Measurements from ENCODE around the gene PTPN5. TPM values are rescaled to one million over a fixed set of nuclear protein-coding genes. Genes with fewer than 3 reads are reported as not detected.
"Not testable (repeated sequence)": the region's sequence is repeated elsewhere in the genome, so short reads cannot be mapped to it uniquely, and the experiment has no call there.

The PTPN5 gene
- polyA plus RNA-seq, 4 donors: 0.22 to 1.6 TPM; not detected in 2

GRCh38 chr11:18682466-18682865 lies 109.1 kb downstream of the PTPN5 start:
- no peaks in the 10 kb centered on the region for H3K36me3 ChIP-seq (ENCODE audit: control insufficient read depth in 3 of 3, insufficient read depth in 2 of 3, low read depth in 1 of 3, low read length in 3 of 3)
- no peak for FAIRE-seq
- H3K9me3 ChIP-seq (ENCODE audit: control insufficient read depth in 2 of 2, insufficient read depth in 1 of 2, low read depth in 1 of 2, low read length in 1 of 2): no peaks in the 10 kb centered on the region
- no peak overlapping the region for H3K4me3 ChIP-seq (ENCODE audit: low read depth in 1 of 3, low read length in 3 of 3)
- DNase-seq: no peak
- no peaks in the 10 kb centered on the region for H3K4me1 ChIP-seq (ENCODE audit: control insufficient read depth in 3 of 3, insufficient read depth in 2 of 3, low read depth in 1 of 3, low read length in 2 of 3)
- H3K27ac ChIP-seq (ENCODE audit: low read depth in 1 of 3, low read length in 2 of 3): no peak overlapping the region
- 90 to 99% (median 91%) methylated on average over 3 of the region's 3 CpGs for WGBS, 3 donors
- H3K27me3 ChIP-seq (ENCODE audit: control insufficient read depth in 3 of 3, insufficient read depth in 3 of 3, low read length in 3 of 3): no peaks in the 10 kb centered on the region

- H3K4me1 ChIP-seq (ENCODE audit: control insufficient read depth in 3 of 3, insufficient read depth in 2 of 3, low read depth in 1 of 3, low read length in 2 of 3); H3K27ac ChIP-seq (ENCODE audit: low read depth in 1 of 3, low read length in 2 of 3); H3K4me3 ChIP-seq (ENCODE audit: low read depth in 1 of 3, low read length in 3 of 3); H3K27me3 ChIP-seq (ENCODE audit: control insufficient read depth in 3 of 3, insufficient read depth in 3 of 3, low read length in 3 of 3); FAIRE-seq; H3K9me3 ChIP-seq (ENCODE audit: control insufficient read depth in 2 of 2, insufficient read depth in 1 of 2, low read depth in 1 of 2, low read length in 1 of 2); H3K36me3 ChIP-seq (ENCODE audit: control insufficient read depth in 3 of 3, insufficient read depth in 2 of 3, low read depth in 1 of 3, low read length in 3 of 3); DNase-seq: not testable (repeated sequence)
- WGBS, 3 donors: 60 to 95% (median 92%) methylated on average over 1 of the region's 1 CpG
These were observed 109.6 kb downstream of the PTPN5 start for GRCh38 chr11:18681949-18682348.

Other genes with a start within 250 kb of the PTPN5 start
- 10 to 100 TPM in 2 of 4 donors, 1 to 10 TPM in 2; 9.2 to 18.3 (median 11.4) TPM for gene UEVLD, start 203.1 kb downstream of the PTPN5 start, polyA plus RNA-seq
- gene MISFA, start 192.0 kb downstream of the PTPN5 start, polyA plus RNA-seq: 1 to 10 TPM in 2 of 4 donors, under 1 TPM in 1, not detected in 1; 0.60 to 4.9 (median 3.5) TPM
- 10 to 100 TPM in 1 of 4 donors, 1 to 10 TPM in 3; 5.8 to 16.5 (median 6.5) TPM for gene SPTY2D1, start 157.5 kb downstream of the PTPN5 start, polyA plus RNA-seq
- gene TMEM86A, start 93.0 kb downstream of the PTPN5 start, polyA plus RNA-seq: 1 to 10 TPM in 2 of 4 donors, under 1 TPM in 2; 0.22 to 1.6 (median 1.1) TPM
- gene IGSF22, start 65.6 kb downstream of the PTPN5 start, polyA plus RNA-seq: 1 to 10 TPM in 1 of 4 donors, under 1 TPM in 3; 0.27 to 1.3 (median 0.69) TPM
- not detected for gene MRGPRX1, start 147.6 kb upstream of the PTPN5 start, polyA plus RNA-seq